ENCODE data around the gene UTP25.
"Not testable (repeated sequence)": the region's sequence is repeated elsewhere in the genome, so short reads cannot be mapped to it uniquely, and the experiment has no call there.

UTP25 gene

GRCh38 chr1:209871430-209871829 lies 43.7 kb downstream of the UTP25 start:
- DNase-seq (ENCODE audit: low read depth in 2 of 2), result no peak

GRCh38 chr1:209873067-209873799 lies 45.5 kb downstream of the UTP25 start:
- no peak for DNase-seq (ENCODE audit: low read depth in 2 of 2)

GRCh38 chr1:209875515-209875914 lies 47.7 kb downstream of the UTP25 start:
- no peak for DNase-seq (ENCODE audit: low read depth in 2 of 2)

- no peak for DNase-seq (ENCODE audit: low read depth in 2 of 2)
Measured at GRCh38 chr1:209876078-209876800, 48.5 kb downstream of the UTP25 start.

GRCh38 chr1:209877087-209877764 lies 49.5 kb downstream of the UTP25 start:
- no peak for DNase-seq (ENCODE audit: low read depth in 2 of 2)

- DNase-seq (ENCODE audit: low read depth in 2 of 2), result no peak
Measured at GRCh38 chr1:209878964-209879363, 51.2 kb downstream of the UTP25 start.

- DNase-seq (ENCODE audit: low read depth in 2 of 2), result no peak
Measured at GRCh38 chr1:209879539-209879938, 51.8 kb downstream of the UTP25 start.

GRCh38 chr1:209880031-209880430 lies 52.3 kb downstream of the UTP25 start:
- no peak for DNase-seq (ENCODE audit: low read depth in 2 of 2)

GRCh38 chr1:209881619-209882018 lies 53.8 kb downstream of the UTP25 start:
- no peak for DNase-seq (ENCODE audit: low read depth in 2 of 2)

GRCh38 chr1:209882286-209882685 lies 54.5 kb downstream of the UTP25 start:
- DNase-seq (ENCODE audit: low read depth in 2 of 2), result no peak

GRCh38 chr1:209882942-209883340 lies 55.2 kb downstream of the UTP25 start:
- no peak for DNase-seq (ENCODE audit: low read depth in 2 of 2)

- DNase-seq (ENCODE audit: low read depth in 2 of 2), result no peak
Measured at GRCh38 chr1:209883341-209883971, 55.7 kb downstream of the UTP25 start.

- no peak for DNase-seq (ENCODE audit: low read depth in 2 of 2)
Measured at GRCh38 chr1:209884249-209884648, 56.5 kb downstream of the UTP25 start.

GRCh38 chr1:209884665-209885117 lies 56.9 kb downstream of the UTP25 start:
- DNase-seq (ENCODE audit: low read depth in 2 of 2), result peak; percentile 8 to 49

- DNase-seq (ENCODE audit: low read depth in 2 of 2), result no peak
Measured at GRCh38 chr1:209885403-209886218, 57.8 kb downstream of the UTP25 start.

- DNase-seq (ENCODE audit: low read depth in 2 of 2), result no peak
Measured at GRCh38 chr1:209886219-209886536, 58.4 kb downstream of the UTP25 start.

- DNase-seq (ENCODE audit: low read depth in 2 of 2), result not testable (repeated sequence)
Measured at GRCh38 chr1:209888291-209889076, 60.7 kb downstream of the UTP25 start.

GRCh38 chr1:209889077-209889418 lies 61.3 kb downstream of the UTP25 start:
- no peak for DNase-seq (ENCODE audit: low read depth in 2 of 2)

GRCh38 chr1:209890641-209891330 lies 63.0 kb downstream of the UTP25 start:
- DNase-seq (ENCODE audit: low read depth in 2 of 2), result no peak

- DNase-seq (ENCODE audit: low read depth in 2 of 2), result no peak
Measured at GRCh38 chr1:209893751-209894150, 66.0 kb downstream of the UTP25 start.

Data from stimulated activated CD8-positive, alpha-beta memory T cell treated with anti-CD3 and anti-CD28 coated beads, Interleukin-2, amount 100 ng/mL, for 48 hours (primary cell).